HG03066 (cell line): ENCODE results near the gene GBX1.

Experiments used
- ATAC-seq: cut with Tn5 transposase; IDR thresholded peaks from one replicate; pipeline ENCODE4 v1.9.1; 2021; ENCODE audit warnings: low read depth; ENCODE audit not compliant: unreplicated experiment

GBX1 gene

DNA sequence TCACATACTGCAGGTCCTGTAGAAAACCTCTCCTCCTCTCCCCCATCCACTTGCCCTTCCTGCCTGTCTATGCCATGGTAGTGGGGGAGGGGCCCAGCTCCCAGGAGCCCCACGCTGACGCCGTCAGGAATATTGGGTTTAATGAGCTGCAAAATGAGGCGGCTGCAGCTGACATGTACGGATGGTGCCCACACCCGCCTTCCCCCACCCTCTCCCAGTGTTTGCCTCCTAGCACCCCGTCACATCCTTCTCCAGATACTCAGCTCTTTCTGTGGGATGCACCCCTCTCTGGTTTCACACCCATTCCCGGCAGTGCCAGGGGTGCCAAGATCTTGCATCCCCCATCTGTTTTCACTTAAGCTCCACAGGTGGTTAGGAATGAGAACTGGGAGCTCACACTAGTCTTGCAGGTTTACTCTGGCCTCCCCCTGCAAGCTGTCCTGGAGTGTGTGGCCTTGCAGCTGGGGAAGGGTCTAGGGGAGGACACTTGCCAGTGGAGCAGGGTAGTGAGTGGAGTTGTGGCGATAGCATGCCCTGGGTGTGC is 26.1 kb downstream of the GBX1 start:
- ATAC-seq, result no peak

- ATAC-seq, result no peak
These were observed 26.7 kb downstream of the GBX1 start for GRCh38 chr7:151140826-151141225.

DNA sequence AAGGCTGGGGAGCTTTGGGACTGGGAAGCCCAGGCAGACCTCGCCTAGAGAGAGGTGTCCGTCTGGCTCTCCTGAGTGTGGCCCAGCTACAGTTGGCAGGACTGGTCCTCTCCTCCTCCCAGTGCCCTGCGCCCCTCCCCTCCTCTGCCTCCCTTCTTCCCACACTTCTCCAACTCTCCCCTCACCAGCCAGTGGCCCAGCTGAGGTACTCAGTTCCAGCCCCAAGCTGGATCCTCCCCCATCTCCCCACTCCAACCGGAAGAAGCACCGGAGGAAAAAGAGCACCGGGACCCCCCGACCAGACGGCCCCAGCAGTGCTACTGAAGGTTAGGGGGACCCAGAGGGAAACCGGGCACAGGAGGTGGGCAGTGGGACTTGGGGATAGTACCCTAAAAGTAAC is 27.7 kb downstream of the GBX1 start:
- ATAC-seq, result no peak

DNA sequence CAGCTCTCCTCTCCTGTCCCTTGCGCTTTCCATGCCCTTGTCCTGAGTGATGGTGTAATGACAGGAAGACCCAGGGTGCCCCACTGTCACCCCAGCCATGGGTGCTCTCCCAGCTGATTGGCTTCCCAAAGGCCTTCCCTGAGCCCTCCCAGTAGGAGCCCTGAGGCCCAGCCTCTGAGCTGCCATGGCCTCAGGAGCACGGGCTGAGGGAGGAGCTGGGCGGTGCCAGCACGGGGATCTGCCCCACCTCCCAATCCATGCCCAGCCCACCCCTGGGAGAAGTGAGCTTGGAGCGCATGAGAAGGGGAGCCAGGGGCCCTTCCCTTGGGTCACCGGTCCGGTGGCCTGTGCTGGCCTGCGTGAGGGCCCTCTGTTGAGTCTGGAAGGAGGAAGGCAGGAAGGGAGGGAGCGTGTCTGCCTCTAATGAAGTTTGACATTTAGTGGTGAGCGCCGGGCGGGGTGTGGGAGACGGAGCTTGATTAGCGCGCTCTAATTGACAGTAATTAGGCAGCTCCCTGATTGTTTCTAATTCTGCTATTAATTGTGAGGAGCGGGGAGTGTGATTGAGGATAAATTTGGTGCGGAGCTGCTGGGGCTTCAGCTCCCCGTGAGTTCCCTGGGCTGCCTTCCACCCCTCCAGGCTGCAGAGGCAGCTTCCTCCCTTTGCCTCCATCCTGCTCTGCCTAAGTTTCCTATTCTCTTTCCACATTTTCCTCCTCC is 28.3 kb downstream of the GBX1 start:
- ATAC-seq, result no peak

DNA sequence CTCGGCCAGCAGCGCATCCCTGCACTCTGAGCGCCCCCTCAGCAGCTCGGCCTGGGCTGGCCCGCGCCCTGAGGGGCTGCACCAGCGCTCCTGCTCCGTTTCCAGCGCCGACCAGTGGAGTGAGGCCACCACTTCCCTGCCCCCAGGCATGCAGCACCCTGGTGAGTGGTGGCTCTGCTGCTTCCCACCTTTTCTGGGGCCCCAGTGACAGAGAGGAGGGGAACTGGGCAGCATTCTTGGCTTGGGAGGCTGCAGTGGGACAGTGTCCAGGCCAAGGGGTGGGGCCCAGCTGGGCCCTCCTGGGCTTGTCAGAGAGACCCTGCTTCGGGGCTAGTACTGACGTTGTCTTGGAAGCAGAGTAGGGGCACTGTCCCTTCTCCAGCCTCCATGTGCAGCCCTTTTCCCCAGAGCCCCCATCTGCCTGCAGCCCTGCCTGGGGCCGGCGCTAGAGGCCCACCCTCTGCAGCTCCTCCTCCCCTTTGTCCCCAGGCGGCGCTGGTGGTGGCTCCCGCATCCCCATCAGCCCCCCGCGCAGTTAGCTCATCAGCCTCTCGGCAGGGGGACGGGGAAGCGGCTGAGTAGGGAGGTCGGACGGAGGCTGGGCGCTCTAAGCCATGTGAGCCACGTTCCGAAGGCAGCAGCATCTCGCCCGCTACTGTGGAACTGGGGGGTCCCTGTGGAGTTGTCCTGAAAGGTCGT is 29.2 kb downstream of the GBX1 start:
- no peak for ATAC-seq

GRCh38 chr7:151137791-151138152 is 29.7 kb downstream of the GBX1 start:
- ATAC-seq, result no peak

DNA sequence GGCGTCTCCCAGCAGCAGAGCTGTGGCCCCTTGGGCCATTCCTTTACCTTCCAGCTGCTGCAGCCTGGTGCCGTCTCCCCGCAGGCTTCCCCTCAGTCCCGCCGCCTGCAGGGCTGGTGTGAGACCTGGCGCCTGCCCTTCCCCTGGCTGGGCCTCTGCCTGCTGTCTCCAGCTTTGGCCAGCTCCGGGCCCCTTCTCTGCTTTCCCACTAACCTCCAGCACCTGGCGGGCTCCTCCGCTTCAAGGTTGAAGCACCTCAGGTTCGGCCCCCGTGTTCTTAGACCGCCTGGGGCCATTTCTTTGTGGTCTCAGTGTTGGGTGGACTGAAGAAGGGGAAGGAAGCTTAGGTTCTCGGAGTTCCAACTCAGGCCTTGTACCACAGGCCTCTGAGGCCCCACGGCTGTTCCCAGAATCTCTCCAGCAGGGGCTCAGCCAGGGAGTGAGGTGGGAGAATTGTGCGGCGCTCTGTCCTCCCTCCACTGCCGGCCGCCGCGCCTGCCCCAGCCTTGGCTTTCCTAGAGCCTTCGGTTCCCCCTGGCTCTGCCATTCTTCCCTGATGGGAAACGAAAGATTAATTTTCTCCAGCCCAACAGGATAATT is 30.3 kb downstream of the GBX1 start:
- ATAC-seq, result no peak

DNA sequence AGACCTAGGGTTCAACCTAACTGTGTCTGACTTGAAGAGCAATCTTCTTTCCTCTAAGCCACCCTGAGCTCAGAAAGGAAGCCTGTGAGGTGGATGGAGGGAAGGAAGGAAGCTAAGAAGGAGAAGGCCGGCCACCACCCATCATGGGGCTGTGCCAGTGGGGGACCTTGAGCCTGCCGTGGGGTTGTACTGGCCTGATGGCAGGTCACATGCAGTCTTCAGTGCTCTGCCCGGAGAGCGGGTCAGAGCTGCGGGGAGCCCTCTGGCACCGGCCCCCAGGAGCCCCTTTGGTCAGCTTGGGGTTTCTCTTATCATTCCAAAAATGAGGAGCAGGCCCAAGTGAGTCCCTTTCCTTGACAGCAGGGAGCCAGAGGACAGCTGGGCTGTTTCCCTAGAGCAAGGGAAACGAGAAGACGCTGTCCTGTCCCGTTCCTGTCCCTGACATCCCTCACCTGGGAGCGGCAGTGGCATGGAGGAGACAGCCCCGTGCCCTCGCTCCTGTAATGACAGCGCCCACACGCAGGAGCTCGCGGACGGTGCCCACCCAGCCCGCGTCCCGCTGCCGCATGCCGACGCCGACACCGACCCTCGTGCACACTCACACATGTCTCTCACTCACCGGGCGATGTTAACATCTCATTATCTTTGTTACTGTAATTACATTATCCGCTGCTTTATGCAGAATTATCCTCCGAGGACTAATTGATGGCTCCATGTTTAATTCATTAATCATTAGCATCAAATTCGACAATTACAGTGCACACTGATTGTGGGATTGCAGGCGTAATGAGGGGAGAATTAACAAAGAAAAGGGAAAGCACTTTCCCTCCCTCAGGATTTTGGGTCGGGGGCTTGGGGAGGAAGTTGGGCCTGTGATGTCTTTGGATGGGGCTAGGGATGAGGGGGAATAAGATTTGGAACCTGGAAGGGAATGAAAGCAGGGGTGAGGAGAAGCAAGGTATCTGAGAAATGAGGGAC is 31.3 kb downstream of the GBX1 start:
- no peak for ATAC-seq

DNA sequence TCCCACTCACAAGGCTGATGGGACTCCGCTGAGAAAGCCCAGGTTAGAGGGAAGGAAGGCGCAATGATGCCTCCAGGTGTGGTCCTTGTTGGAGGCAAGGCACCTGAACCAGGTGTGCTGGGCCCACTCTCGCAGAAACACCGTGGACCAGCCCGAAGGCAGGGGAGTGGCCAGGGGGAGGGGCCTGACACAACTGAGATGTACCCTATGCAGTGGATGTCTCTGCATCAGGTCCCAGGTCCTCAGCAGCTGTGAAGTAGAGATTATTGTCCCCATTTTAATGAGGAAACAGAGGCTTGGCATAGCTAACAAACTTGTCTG is 32.0 kb downstream of the GBX1 start:
- no peak for ATAC-seq

- no peak for ATAC-seq
These were observed 32.6 kb downstream of the GBX1 start for GRCh38 chr7:151134743-151135524.

GRCh38 chr7:151133986-151134742 is 33.3 kb downstream of the GBX1 start:
- ATAC-seq, result no peak

GRCh38 chr7:151133266-151133985 is 34.1 kb downstream of the GBX1 start:
- no peak for ATAC-seq

DNA sequence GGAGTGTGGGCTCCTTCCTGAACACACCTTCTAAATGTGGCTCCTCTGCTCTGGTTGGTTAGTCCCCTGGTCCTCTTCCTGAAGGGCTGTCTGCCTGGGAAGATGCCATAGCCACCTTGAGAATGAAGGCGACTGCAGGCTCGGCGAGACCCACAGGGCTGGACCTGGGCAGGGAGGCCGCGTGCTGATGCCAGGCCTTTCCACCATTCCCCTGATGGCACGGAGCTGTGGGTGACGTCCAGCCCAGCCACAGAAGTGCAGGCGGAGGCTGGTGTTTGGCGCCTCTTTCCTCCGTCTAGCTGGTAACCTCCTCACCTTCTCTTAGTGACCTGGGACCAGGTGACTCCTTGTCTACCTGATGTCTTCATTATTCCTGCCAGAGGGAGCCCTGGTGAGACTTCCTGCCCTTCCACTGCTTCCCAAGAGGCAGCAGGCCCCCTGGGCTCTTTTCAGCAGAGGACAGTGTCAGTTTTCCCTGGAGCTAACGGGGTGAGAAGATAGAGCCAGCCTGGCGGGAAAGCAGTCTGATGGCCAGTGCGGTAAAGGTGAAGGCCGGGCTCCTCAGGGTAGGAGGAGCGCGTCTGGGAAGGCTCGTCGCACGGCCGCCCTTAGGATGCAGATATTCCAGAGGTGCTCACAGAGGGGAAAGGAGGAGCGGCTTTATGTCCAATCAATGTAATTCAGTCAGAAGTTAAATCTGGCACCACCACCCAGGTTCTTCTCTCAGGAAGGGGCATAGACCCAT is 34.9 kb downstream of the GBX1 start:
- no peak for ATAC-seq

DNA sequence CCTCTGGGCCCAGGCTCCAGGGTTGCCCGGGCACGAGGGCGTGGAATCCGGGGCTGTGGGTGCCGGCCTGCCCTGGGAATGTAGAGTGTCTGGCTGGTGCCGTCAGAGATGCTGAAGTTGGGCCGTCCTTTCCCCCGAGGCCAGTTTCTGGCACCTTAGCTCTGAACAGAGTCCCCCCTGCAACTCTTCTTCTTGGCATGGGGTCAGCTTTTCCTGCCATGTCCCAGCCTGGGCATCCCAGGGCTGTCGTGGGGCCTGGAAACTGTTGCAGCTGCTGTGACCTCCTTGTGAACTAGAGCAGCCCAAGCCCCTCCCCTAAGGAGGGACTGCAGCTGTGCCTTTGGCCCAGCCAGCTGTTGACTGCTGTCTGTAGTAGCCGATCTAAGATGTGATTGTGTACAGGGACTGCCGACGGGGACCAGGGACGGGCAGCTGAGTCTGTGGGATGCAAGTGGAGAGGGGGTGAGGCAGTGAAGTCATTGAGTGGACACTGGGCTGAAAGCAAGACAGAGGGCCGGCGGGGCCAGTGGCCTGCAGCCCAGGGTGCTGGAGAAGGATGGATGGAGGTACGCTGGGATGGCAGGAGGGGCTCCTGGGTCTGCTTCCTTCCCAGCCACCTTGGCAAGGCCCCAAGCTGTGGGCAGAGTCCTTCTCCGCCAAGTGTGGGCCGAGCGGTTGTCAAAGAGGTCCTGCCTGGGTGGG is 35.8 kb downstream of the GBX1 start:
- ATAC-seq, result no peak

DNA sequence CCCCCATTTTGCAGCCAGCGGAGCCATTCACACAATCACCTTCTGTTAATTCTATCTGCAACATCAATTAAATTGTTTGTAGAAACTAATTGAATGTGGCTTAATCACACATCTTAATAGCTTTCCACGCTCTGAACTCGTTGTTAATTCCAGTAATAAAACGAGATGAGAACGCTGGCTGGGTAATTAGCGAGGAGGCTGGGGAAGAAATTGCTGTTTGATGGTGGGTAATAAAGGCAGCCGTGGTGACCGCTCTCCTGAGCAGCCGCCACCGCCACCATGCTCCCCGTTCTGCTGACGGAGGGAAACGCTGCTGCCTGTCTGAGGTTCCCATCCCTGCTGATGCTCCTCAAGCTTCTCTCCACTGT is 36.3 kb downstream of the GBX1 start:
- ATAC-seq, result no peak

- ATAC-seq, result no peak
These were observed 36.7 kb downstream of the GBX1 start for GRCh38 chr7:151130741-151131157.

GRCh38 chr7:151129960-151130591 is 37.4 kb downstream of the GBX1 start:
- ATAC-seq, result no peak
